Suprapubic skin (tissue), 4 donors: Measurements from ENCODE around the gene FRG2B. TPM values are rescaled to one million over a fixed set of nuclear protein-coding genes. Genes with fewer than 3 reads are reported as not detected.
"Not testable (repeated sequence)": the region's sequence is repeated elsewhere in the genome, so short reads cannot be mapped to it uniquely, and the experiment has no call there.

Experiments used
- DNase-seq, 2 donors: peaks; one replicate each; pipeline ENCODE4 v3.0.0-alpha.2; 2019; ENCODE audit warnings: low spot score in 2 of 2
- H3K27ac ChIP-seq: fragments of 200-600 bp; sonication (generic); one replicate; pipeline ENCODE4 v1.5.1; 2019
- H3K27me3 ChIP-seq: fragments of 200-600 bp; sonication (generic); one replicate; pipeline ENCODE4 v1.5.1; 2019
- H3K36me3 ChIP-seq: fragments of 200-600 bp; sonication (generic); one replicate; pipeline ENCODE4 v1.5.1; 2019
- H3K4me1 ChIP-seq: fragments of 200-600 bp; sonication (generic); one replicate; pipeline ENCODE4 v1.5.1; 2019
- H3K4me3 ChIP-seq: fragments of 200-600 bp; sonication (generic); one replicate; pipeline ENCODE4 v1.5.1; 2019; ENCODE audit warnings: mild to moderate bottlenecking
- H3K9me3 ChIP-seq: fragments of 200-600 bp; sonication (generic); one replicate; pipeline ENCODE4 v1.5.1; 2019
- CTCF ChIP-seq, 2 donors: fragments of 200-600 bp in 1 of 2; fragments of 450-650 bp in 1 of 2; sonication (generic) in 1 of 2; IDR thresholded peaks; one replicate each; pipeline ENCODE4 v1.5.1; 2016 to 2019; ENCODE audit warnings: antibody characterized with exemption in 2 of 2, mild to moderate bottlenecking in 1 of 2, moderate library complexity in 1 of 2
- EP300 ChIP-seq: sonication (generic); formaldehyde crosslinking; IDR thresholded peaks from one replicate; pipeline ENCODE4 v1.6.1; 2017; ENCODE audit warnings: antibody characterized with exemption
- POLR2A ChIP-seq, 2 donors: fragments of 450-650 bp; IDR thresholded peaks; one replicate each; pipeline ENCODE4 v1.6.1; 2017; ENCODE audit warnings: antibody characterized with exemption in 2 of 2, mild to moderate bottlenecking in 2 of 2, moderate library complexity in 2 of 2
- POLR2AphosphoS5 ChIP-seq, 3 donors: sonication (generic); formaldehyde crosslinking; IDR thresholded peaks; one replicate each; pipeline ENCODE4 v1.6.1; 2017; ENCODE audit warnings: antibody characterized with exemption in 3 of 3
- WGBS: methylation state at CpG from one replicate; pipeline ENCODE4 v1.1.5; 2018; 5-methylcytosine and 5-hydroxymethylcytosine counted together
- total RNA-seq, 4 donors: library from RNA; depleted of rRNA; stranded (reverse); fragments of >200 nt; gene quantifications; one replicate each; pipeline ENCODE4 v1.1.0, GENCODE V29; 2016

The FRG2B gene
- total RNA-seq, 4 donors from 2014 or later: not detected

GRCh38 chr10:133590970-133591359 is 35.6 kb downstream of the FRG2B start:
- peaks cover 29% of the 10 kb centered on the region for H3K27me3 ChIP-seq

DNA sequence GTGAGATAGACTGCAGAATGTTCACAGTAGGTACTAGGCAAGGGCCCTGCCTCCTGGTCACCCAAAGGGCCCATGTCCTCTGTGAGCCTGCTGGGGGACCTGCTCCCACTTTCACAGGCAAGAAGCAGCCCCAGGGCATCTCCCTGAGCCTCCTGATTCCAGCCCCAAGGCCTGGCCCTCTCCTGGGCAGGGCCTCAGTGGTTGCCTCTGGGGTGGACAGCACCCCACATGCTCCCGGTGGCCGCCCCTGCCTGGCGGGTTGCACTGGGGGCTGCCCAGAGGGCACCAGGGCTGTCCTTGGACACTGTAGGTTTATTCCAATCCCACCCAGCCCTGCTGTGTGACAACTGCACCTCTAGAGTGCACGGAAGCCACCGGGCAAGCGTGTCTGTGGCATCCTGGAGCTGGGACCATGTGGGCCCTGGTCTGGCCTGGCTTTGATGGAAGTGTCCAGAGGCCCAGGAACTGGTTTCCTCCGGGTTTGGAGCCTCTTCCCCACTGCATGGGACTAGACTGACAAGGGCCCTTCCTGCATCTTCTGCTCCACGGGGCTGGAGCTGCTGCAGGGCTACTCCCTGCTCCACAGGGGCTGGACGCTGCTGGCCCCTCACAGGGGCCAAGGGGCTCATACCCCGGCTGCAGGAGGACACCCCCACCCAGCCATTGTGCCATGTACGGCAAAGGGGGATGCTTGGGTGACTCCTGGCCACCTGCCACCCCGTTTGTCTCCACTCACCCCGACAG is 36.2 kb downstream of the FRG2B start:
- H3K27ac ChIP-seq: no peak overlapping the region
- TF ChIP-seq POLR2A (IDR thresholded peaks at IDR 0.05): no peak
- no peak for TF ChIP-seq CTCF (IDR thresholded peaks at IDR 0.05)
- no peak for TF ChIP-seq EP300
- TF ChIP-seq POLR2AphosphoS5 (IDR thresholded peaks at IDR 0.05): no peak
- H3K4me3 ChIP-seq: no peak overlapping the region
- H3K36me3 ChIP-seq: no peaks in the 10 kb centered on the region
- no peaks in the 10 kb centered on the region for H3K9me3 ChIP-seq
- WGBS: 60% methylated on average over 2 of the region's 13 CpGs
- H3K27me3 ChIP-seq: peaks cover 29% of the 10 kb centered on the region
- no peak for DNase-seq
- H3K4me1 ChIP-seq: no peaks in the 10 kb centered on the region

More at GRCh38 chr10:133590970-133591359, 35.6 kb downstream of the FRG2B start:
- no peak for DNase-seq
- Histone ChIP-seq H3K9me3 (no peaks in the 10 kb centered on the region), H3K4me1 (no peaks in the 10 kb centered on the region), H3K4me3 (no peak overlapping the region), H3K27ac (no peak overlapping the region), H3K36me3 (no peaks in the 10 kb centered on the region)
- TF ChIP-seq CTCF (IDR thresholded peaks at IDR 0.05) (no peak), EP300 (no peak), POLR2A (IDR thresholded peaks at IDR 0.05) (no peak), POLR2AphosphoS5 (IDR thresholded peaks at IDR 0.05) (no peak)
- WGBS: 44% methylated on average over 4 of the region's 10 CpGs

- H3K4me3 ChIP-seq, DNase-seq, H3K27me3 ChIP-seq, H3K4me1 ChIP-seq, H3K9me3 ChIP-seq, H3K36me3 ChIP-seq, H3K27ac ChIP-seq: not testable (repeated sequence)
- no CpG with 5 or more reads among the region's 31 CpGs for WGBS
Observed at GRCh38 chr10:133577037-133577436, 49.6 kb downstream of the FRG2B start.

Other genes starting within 250 kb of the FRG2B start
- gene PAOX, start 247.5 kb downstream of the FRG2B start, total RNA-seq: 10 to 100 TPM in 2 of 4 donors, 1 to 10 TPM in 2; 7.8 to 23.4 (median 14.3) TPM
- gene MTG1, start 232.6 kb downstream of the FRG2B start, total RNA-seq: 10 to 100 TPM; 20.5 to 79.7 (median 36.0) TPM
- gene SPRN, start 202.2 kb downstream of the FRG2B start, total RNA-seq: under 1 TPM in 2 of 4 donors, not detected in 2; 0.23 to 0.56 TPM
- 10 to 100 TPM in 1 of 4 donors, 1 to 10 TPM in 3; 1.2 to 10.7 (median 2.0) TPM for gene SCART1, start 172.8 kb downstream of the FRG2B start, total RNA-seq
- 10 to 100 TPM in 3 of 4 donors, 1 to 10 TPM in 1; 4.5 to 28.0 (median 19.3) TPM for gene CYP2E1, start 99.4 kb downstream of the FRG2B start, total RNA-seq
- 1 to 10 TPM in 1 of 4 donors, not detected in 3; 5.9 TPM for gene SYCE1, start 61.2 kb downstream of the FRG2B start, total RNA-seq